ENCODE results near the gene TENM3.

The TENM3 gene

DNA sequence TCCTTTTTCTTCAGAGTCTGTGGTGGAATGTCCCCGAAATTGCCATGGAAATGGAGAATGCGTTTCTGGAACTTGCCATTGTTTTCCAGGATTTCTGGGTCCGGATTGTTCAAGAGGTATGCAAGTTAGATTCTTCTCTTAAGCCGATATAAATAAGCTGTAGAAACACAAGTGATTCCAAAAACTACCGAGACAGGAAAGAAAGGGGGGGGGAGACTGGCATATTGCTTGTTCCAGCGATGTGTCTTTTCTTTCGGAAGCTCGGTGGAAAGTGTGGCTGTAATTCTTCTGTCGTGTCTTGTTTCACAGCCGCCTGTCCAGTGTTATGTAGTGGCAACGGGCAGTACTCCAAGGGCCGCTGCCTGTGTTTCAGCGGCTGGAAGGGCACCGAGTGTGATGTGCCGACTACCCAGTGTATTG, 437.0 kb downstream of the TENM3 start:
- Histone ChIP-seq H3K9ac (ENCODE audit: low read length) (no peak overlapping the region), H4K20me1 (ENCODE audit: insufficient read depth, low read length) (no peaks in the 10 kb centered on the region), H3K36me3 (replicated peaks; ENCODE audit: low read depth, low read length) (no peaks in the 10 kb centered on the region), H3K4me1 (ENCODE audit: low read length) (no peaks in the 10 kb centered on the region), H3K27me3 (ENCODE audit: low read depth, low read length) (no peaks in the 10 kb centered on the region), H3K4me3 (ENCODE audit: low read length) (no peak overlapping the region), H3K27ac (ENCODE audit: low read length) (no peak overlapping the region), H3K79me2 (ENCODE audit: low read length) (no peaks in the 10 kb centered on the region), H2AFZ (ENCODE audit: low read depth, low read length) (no peak overlapping the region), H3K9me3 (ENCODE audit: insufficient read depth, low read length) (no peaks in the 10 kb centered on the region), H3K4me2 (ENCODE audit: low read length) (no peak overlapping the region)
- TF ChIP-seq, protein P1, sequence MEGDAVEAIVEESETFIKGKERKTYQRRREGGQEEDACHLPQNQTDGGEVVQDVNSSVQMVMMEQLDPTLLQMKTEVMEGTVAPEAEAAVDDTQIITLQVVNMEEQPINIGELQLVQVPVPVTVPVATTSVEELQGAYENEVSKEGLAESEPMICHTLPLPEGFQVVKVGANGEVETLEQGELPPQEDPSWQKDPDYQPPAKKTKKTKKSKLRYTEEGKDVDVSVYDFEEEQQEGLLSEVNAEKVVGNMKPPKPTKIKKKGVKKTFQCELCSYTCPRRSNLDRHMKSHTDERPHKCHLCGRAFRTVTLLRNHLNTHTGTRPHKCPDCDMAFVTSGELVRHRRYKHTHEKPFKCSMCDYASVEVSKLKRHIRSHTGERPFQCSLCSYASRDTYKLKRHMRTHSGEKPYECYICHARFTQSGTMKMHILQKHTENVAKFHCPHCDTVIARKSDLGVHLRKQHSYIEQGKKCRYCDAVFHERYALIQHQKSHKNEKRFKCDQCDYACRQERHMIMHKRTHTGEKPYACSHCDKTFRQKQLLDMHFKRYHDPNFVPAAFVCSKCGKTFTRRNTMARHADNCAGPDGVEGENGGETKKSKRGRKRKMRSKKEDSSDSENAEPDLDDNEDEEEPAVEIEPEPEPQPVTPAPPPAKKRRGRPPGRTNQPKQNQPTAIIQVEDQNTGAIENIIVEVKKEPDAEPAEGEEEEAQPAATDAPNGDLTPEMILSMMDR (IDR thresholded peaks at IDR 0.05; ENCODE audit: low read depth, low read length) = no peak
- no peak for TF ChIP-seq EZH2phosphoT487 (IDR thresholded peaks at IDR 0.05; ENCODE audit: low read depth)

DNA sequence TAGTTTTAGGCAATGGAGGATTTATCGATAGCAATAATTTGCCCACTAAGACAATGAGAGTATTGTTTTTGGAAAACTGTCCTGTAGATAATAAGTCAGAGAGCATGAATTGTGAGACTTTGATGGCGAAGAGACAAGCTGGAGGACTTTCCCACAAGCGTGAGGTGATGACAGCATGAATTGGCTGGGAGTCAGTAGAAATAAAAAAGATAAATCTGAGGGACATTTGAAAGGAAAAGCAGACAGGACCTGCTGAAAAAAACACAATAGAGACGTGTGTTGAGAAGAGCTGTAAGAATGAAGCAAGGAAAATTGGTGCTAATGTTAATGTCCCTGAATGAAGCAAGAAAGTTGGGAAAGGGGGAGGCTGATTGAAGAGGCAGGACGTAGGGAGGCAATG, 440.5 kb downstream of the TENM3 start:
- no peak overlapping the region for H3K4me2 ChIP-seq (ENCODE audit: low read length)
- H3K27me3 ChIP-seq (ENCODE audit: low read depth, low read length) = no peaks in the 10 kb centered on the region
- H3K4me3 ChIP-seq (ENCODE audit: low read length) = no peak overlapping the region
- no peaks in the 10 kb centered on the region for H4K20me1 ChIP-seq (ENCODE audit: insufficient read depth, low read length)
- TF ChIP-seq, protein P1 (IDR thresholded peaks at IDR 0.05; ENCODE audit: low read depth, low read length) = no peak
- no peak for TF ChIP-seq EZH2phosphoT487 (IDR thresholded peaks at IDR 0.05; ENCODE audit: low read depth)
- no peaks in the 10 kb centered on the region for H3K79me2 ChIP-seq (ENCODE audit: low read length)
- H3K36me3 ChIP-seq (replicated peaks; ENCODE audit: low read depth, low read length) = no peaks in the 10 kb centered on the region
- no peak overlapping the region for H3K9ac ChIP-seq (ENCODE audit: low read length)
- no peak overlapping the region for H3K27ac ChIP-seq (ENCODE audit: low read length)
- H3K9me3 ChIP-seq (ENCODE audit: insufficient read depth, low read length) = no peaks in the 10 kb centered on the region
- no peaks in the 10 kb centered on the region for H3K4me1 ChIP-seq (ENCODE audit: low read length)
- H2AFZ ChIP-seq (ENCODE audit: low read depth, low read length) = no peak overlapping the region

GRCh38 chr4:182684796-182685195, 441.6 kb downstream of the TENM3 start:
- no peaks in the 10 kb centered on the region for H3K9me3 ChIP-seq (ENCODE audit: insufficient read depth, low read length)
- H3K36me3 ChIP-seq (replicated peaks; ENCODE audit: low read depth, low read length) = no peaks in the 10 kb centered on the region
- TF ChIP-seq, protein P1 (IDR thresholded peaks at IDR 0.05; ENCODE audit: low read depth, low read length) = no peak
- TF ChIP-seq EZH2phosphoT487 (IDR thresholded peaks at IDR 0.05; ENCODE audit: low read depth) = no peak
- no peaks in the 10 kb centered on the region for H3K27me3 ChIP-seq (ENCODE audit: low read depth, low read length)
- no peaks in the 10 kb centered on the region for H3K4me1 ChIP-seq (ENCODE audit: low read length)
- no peak overlapping the region for H3K27ac ChIP-seq (ENCODE audit: low read length)
- H3K4me2 ChIP-seq (ENCODE audit: low read length) = no peak overlapping the region
- H3K9ac ChIP-seq (ENCODE audit: low read length) = no peak overlapping the region
- no peak overlapping the region for H2AFZ ChIP-seq (ENCODE audit: low read depth, low read length)
- H3K4me3 ChIP-seq (ENCODE audit: low read length) = no peak overlapping the region
- no peaks in the 10 kb centered on the region for H4K20me1 ChIP-seq (ENCODE audit: insufficient read depth, low read length)
- H3K79me2 ChIP-seq (ENCODE audit: low read length) = no peaks in the 10 kb centered on the region

DNA sequence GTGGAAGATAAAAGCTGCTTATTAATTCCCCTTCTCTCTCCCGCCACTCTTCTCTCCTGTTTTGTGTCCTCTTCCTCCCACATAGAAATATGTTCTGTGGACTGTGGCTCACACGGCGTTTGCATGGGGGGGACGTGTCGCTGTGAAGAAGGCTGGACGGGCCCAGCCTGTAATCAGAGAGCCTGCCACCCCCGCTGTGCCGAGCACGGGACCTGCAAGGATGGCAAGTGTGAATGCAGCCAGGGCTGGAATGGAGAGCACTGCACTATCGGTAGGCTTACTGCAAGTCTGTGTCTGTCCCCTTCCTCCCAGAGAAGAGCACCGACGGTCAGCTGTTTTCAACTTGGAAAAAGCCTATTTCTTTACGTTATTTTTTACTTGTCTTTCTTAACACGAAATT, 444.9 kb downstream of the TENM3 start:
- no peaks in the 10 kb centered on the region for H3K27me3 ChIP-seq (ENCODE audit: low read depth, low read length)

More for the DNA sequence above, 444.9 kb downstream of the TENM3 start:
- peaks cover 7% of the 10 kb centered on the region; the same call in 1 of the 2 replicates for H3K4me1 ChIP-seq (ENCODE audit: low read length)
- no peaks in the 10 kb centered on the region for H3K79me2 ChIP-seq (ENCODE audit: low read length)
- TF ChIP-seq EZH2phosphoT487 (IDR thresholded peaks at IDR 0.05; ENCODE audit: low read depth) = no peak
- TF ChIP-seq, protein P1 (IDR thresholded peaks at IDR 0.05; ENCODE audit: low read depth, low read length) = no peak
- H3K36me3 ChIP-seq (replicated peaks; ENCODE audit: low read depth, low read length) = no peaks in the 10 kb centered on the region
- no peak overlapping the region for H3K4me2 ChIP-seq (ENCODE audit: low read length)
- H2AFZ ChIP-seq (ENCODE audit: low read depth, low read length) = no peak overlapping the region
- no peak overlapping the region for H3K27ac ChIP-seq (ENCODE audit: low read length)
- H3K9ac ChIP-seq (ENCODE audit: low read length) = no peak overlapping the region
- no peaks in the 10 kb centered on the region for H3K9me3 ChIP-seq (ENCODE audit: insufficient read depth, low read length)
- H4K20me1 ChIP-seq (ENCODE audit: insufficient read depth, low read length) = no peaks in the 10 kb centered on the region
- H3K4me3 ChIP-seq (ENCODE audit: low read length) = no peak overlapping the region
